Osteoblast (primary cell): ENCODE data around the gene DNAI1. TPM values are rescaled to one million over a fixed set of nuclear protein-coding genes. Genes with fewer than 3 reads are reported as not detected.
A peak's percentile ranks its signal among the peaks of the same experiment; 100 is the strongest.

Experiments
- DNase-seq: peaks from one replicate; pipeline ENCODE4 v3.0.0; 2011; ENCODE audit warnings: low spot score, mixed read lengths; ENCODE audit not compliant: insufficient read length; ENCODE audit errors: missing footprints
- H2AFZ ChIP-seq: 2 replicates; pipeline ENCODE4 v1.6.0; 2011; ENCODE audit warnings: mild to moderate bottlenecking, low read length
- H3K27ac ChIP-seq: 2 replicates; pipeline ENCODE4 v1.5.1; 2011; ENCODE audit warnings: mild to moderate bottlenecking, low read depth, low read length, moderate library complexity
- H3K27me3 ChIP-seq: 2 replicates; pipeline ENCODE4 v1.6.0; 2012; ENCODE audit warnings: mild to moderate bottlenecking, control low read depth, inconsistent platforms, low read length, moderate library complexity; ENCODE audit not compliant: insufficient read depth
- H3K36me3 ChIP-seq: 2 replicates; pipeline ENCODE4 v1.5.1; 2011; ENCODE audit warnings: mild to moderate bottlenecking, low read length, control low read depth, moderate library complexity; ENCODE audit not compliant: insufficient read depth
- H3K4me1 ChIP-seq: 2 replicates; pipeline ENCODE4 v1.5.1; 2011; ENCODE audit warnings: mild to moderate bottlenecking, low read length, control low read depth, moderate library complexity; ENCODE audit not compliant: insufficient read depth
- H3K4me2 ChIP-seq: 2 replicates; pipeline ENCODE4 v1.6.0; 2011; ENCODE audit warnings: mild to moderate bottlenecking, low read length; ENCODE audit not compliant: insufficient read depth
- H3K4me3 ChIP-seq: fragments of 200-600 bp; sonication (generic); 3 replicates; pipeline ENCODE4 v1.5.1; 2012; ENCODE audit warnings: mild to moderate bottlenecking, low read length, inconsistent platforms; ENCODE audit not compliant: insufficient read depth
- H3K79me2 ChIP-seq: 2 replicates; pipeline ENCODE4 v1.6.0; 2012; ENCODE audit warnings: mild to moderate bottlenecking, low read length, control low read depth, inconsistent platforms; ENCODE audit not compliant: insufficient read depth
- H3K9me3 ChIP-seq: 2 replicates; pipeline ENCODE4 v1.5.1; 2011; ENCODE audit warnings: low read depth, low read length, control low read depth
- H4K20me1 ChIP-seq: 2 replicates; pipeline ENCODE4 v1.6.0; 2012; ENCODE audit warnings: mild to moderate bottlenecking, low read length, control low read depth; ENCODE audit not compliant: insufficient read depth
- total RNA-seq: library from RNA; depleted of rRNA; stranded (reverse); fragments of >200 nt; gene quantifications from 2 replicates; pipeline ENCODE4 v1.2.3, GENCODE V29; 2012
- TF ChIP-seq, protein P1 (sequence below): IDR thresholded peaks from 2 replicates; pipeline ENCODE4 v1.5.1; 2011; ENCODE audit warnings: mild to moderate bottlenecking, low read depth, low read length, moderate library complexity; ENCODE audit errors: extremely low read depth

Gene DNAI1
- total RNA-seq, 1 donor, result 47.4 TPM

DNA sequence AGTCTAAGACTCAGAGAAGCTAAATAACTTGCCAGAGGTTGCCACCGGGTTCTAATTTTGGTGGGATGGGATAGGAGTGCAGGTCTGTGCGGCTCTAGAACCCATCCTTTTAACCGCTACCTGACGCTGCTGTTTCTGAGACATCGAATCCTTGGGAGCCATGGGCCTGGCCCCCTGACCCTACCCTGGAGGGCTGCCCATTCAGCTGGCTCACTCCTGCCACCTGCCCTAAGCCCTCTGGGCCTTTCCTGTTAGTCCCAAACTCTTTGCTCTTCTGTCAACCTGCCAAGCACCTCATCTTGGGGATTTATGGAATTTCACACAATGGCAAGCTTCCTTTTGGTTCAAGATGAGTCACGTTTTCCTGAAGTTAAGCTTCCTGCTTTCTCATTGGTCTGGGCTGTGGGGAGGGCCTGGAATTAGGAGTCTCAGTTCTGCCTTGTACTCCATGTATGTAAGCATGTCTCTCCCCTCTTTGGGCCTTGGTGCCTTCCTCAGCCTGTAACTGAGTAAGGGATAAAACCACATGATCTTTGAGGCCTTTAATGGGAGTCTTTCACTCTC is 37.6 kb downstream of the DNAI1 start:
- Histone ChIP-seq H3K4me3 (no peak overlapping the region), H3K79me2 (no peaks in the 10 kb centered on the region), H2AFZ (no peak overlapping the region), H4K20me1 (no peaks in the 10 kb centered on the region), H3K27ac (no peak overlapping the region), H3K36me3 (no peaks in the 10 kb centered on the region), H3K4me2 (no peak overlapping the region), H3K4me1 (no peaks in the 10 kb centered on the region), H3K27me3 (peaks cover 11% of the 10 kb centered on the region), H3K9me3 (no peaks in the 10 kb centered on the region)
- DNase-seq, result no peak
- TF ChIP-seq, protein P1, sequence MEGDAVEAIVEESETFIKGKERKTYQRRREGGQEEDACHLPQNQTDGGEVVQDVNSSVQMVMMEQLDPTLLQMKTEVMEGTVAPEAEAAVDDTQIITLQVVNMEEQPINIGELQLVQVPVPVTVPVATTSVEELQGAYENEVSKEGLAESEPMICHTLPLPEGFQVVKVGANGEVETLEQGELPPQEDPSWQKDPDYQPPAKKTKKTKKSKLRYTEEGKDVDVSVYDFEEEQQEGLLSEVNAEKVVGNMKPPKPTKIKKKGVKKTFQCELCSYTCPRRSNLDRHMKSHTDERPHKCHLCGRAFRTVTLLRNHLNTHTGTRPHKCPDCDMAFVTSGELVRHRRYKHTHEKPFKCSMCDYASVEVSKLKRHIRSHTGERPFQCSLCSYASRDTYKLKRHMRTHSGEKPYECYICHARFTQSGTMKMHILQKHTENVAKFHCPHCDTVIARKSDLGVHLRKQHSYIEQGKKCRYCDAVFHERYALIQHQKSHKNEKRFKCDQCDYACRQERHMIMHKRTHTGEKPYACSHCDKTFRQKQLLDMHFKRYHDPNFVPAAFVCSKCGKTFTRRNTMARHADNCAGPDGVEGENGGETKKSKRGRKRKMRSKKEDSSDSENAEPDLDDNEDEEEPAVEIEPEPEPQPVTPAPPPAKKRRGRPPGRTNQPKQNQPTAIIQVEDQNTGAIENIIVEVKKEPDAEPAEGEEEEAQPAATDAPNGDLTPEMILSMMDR, result no peak

DNA sequence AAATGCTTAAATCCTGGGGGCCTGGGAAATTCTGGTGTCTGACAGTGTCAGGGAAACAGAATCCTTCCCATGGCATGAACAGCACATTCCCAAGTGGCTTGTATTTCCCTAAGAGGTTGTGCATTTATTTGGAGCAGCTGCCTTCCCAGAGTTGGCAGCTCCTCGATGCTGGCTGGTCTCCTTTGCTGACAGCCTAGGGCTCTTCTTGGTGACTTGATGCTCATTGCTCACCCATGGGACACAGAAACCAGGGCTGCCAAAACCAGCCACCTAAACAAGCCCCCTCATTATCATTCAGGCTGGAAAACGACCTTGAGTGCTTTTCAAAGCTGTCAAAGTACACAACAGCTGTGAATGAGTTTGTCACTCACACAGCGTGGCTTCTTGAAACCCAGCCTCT is 39.9 kb downstream of the DNAI1 start:
- no peak overlapping the region for H3K27ac ChIP-seq
- no peak overlapping the region for H3K4me3 ChIP-seq
- no peaks in the 10 kb centered on the region for H3K79me2 ChIP-seq
- H3K4me2 ChIP-seq, result no peak overlapping the region
- H3K36me3 ChIP-seq, result no peaks in the 10 kb centered on the region
- no peak for DNase-seq
- no peaks in the 10 kb centered on the region for H4K20me1 ChIP-seq
- peaks cover 6% of the 10 kb centered on the region for H3K4me1 ChIP-seq
- H3K9me3 ChIP-seq, result no peaks in the 10 kb centered on the region
- no peak overlapping the region for H2AFZ ChIP-seq
- TF ChIP-seq, protein P1, result no peak
- H3K27me3 ChIP-seq, result peaks cover 13% of the 10 kb centered on the region

DNA sequence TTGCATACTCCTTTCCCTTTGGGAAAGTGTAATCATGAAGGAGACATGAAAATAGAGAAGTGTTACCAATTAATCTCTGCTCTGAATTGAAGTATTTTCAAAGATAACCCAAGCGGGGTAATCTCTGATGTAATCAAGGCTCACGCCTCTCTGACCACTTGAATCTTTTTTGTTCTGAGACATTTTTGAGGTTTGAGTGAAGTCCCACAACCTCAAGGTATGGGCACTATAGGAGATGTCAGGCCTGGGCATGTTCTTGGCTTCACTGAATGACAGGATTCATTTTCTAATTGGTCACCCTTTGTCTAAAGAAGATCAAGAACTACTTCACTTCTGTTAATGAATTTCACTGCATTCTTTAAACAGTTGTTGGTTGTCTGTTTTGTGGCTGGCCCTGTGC is 40.5 kb downstream of the DNAI1 start:
- TF ChIP-seq, protein P1, result no peak
- Histone ChIP-seq H3K27me3 (peaks cover 18% of the 10 kb centered on the region), H3K4me3 (no peak overlapping the region), H3K79me2 (no peaks in the 10 kb centered on the region), H3K4me2 (no peak overlapping the region), H3K9me3 (no peaks in the 10 kb centered on the region), H4K20me1 (no peaks in the 10 kb centered on the region), H3K4me1 (peaks cover 6% of the 10 kb centered on the region), H3K36me3 (no peaks in the 10 kb centered on the region), H3K27ac (no peak overlapping the region), H2AFZ (no peak overlapping the region)
- no peak for DNase-seq

DNA sequence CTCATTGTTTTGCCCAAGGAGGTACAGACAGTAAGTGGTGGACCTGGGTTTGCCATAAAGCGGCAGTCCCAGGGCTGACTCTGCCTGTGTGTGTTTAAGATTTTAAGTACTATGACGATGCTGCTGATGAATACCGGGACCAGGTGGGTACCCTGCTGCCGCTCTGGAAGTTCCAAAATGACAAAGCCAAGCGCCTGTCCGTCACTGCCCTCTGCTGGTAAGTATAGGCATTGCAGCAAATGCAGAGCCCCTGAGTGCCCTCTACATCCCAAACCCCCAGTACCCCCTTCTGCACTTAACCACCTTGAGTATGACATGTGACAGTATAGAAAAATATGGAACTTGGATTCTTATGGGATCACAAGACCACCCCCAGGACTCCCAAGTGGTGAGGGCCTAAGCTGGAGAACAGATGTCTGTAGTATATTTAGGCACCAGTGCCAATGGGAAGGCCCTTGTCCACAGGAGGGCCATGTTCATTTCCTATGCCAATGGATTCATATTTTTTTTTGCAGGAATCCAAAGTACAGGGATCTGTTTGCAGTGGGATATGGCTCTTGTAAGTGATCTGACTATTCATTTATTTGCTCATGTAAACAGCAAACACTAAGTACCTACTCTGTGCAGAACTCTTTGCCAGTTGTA is 42.1 kb downstream of the DNAI1 start:
- H3K4me1 ChIP-seq, result peaks cover 6% of the 10 kb centered on the region
- TF ChIP-seq, protein P1, result peak; percentile 99
- no peaks in the 10 kb centered on the region for H3K79me2 ChIP-seq
- no peak for DNase-seq
- no peak overlapping the region for H3K27ac ChIP-seq
- H3K36me3 ChIP-seq, result no peaks in the 10 kb centered on the region
- H3K9me3 ChIP-seq, result no peaks in the 10 kb centered on the region
- no peak overlapping the region for H3K4me2 ChIP-seq
- H3K27me3 ChIP-seq, result peaks cover 18% of the 10 kb centered on the region
- no peaks in the 10 kb centered on the region for H4K20me1 ChIP-seq
- no peak overlapping the region for H2AFZ ChIP-seq
- no peak overlapping the region for H3K4me3 ChIP-seq
